ENCODE measurements around the gene UGT8.

DNA sequence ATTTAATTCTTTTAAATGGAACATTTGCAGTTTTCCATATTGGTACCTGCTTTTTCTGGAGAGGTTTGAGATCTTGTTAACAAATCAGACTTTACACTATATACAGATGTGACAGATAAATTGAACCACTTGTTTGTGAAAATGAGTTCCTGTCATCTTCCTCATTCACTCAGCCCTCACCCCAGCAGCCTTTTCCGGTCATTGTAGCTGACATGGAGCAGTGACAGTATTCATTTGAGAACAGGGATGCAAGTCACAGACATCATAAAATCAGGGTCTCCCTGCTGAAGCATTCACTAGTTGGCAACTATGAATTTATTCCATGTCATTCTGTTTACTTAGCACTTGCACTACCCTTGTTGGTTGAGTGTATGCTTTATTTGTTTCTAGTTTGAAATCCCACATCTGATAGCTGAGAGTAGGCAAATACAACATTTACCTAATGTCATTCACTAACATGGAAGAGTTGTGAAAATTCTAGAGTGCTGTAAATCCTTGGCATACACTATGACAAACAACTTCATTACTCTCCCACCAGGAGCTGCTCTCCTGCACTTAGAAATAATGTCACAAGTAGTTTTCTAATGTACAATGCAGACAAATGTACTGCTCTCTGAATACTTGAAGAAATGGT lies 78.9 kb downstream of the UGT8 start:
- TF ChIP-seq CTCF (IDR thresholded peaks at IDR 0.05) (no peak), POLR2A (IDR thresholded peaks at IDR 0.05) (no peak)
